Measurements from ENCODE around the gene TOMM5.
"Not testable (repeated sequence)": the region's sequence is repeated elsewhere in the genome, so short reads cannot be mapped to it uniquely, and the experiment has no call there.

Gene TOMM5

DNA sequence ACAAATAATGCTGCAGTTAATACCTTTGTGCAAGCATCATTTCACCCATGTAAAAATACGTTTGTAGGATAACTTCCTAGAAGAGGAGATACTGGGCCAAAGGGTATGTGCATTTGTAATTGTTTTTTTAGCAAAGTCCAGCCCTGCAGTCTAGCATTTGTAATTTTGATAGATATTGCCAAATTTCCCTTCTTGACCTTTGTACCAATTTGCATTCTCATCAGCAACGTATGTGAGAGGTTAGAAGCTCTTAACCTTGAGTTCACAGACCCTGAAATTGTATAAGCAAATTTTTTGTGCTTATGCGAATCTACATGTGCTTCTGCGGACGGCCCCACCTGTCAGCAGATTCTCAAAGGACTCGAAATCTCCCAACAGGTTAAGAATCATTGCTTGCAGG lies 18.6 kb upstream of the TOMM5 start:
- DNase-seq, result no peak

DNA sequence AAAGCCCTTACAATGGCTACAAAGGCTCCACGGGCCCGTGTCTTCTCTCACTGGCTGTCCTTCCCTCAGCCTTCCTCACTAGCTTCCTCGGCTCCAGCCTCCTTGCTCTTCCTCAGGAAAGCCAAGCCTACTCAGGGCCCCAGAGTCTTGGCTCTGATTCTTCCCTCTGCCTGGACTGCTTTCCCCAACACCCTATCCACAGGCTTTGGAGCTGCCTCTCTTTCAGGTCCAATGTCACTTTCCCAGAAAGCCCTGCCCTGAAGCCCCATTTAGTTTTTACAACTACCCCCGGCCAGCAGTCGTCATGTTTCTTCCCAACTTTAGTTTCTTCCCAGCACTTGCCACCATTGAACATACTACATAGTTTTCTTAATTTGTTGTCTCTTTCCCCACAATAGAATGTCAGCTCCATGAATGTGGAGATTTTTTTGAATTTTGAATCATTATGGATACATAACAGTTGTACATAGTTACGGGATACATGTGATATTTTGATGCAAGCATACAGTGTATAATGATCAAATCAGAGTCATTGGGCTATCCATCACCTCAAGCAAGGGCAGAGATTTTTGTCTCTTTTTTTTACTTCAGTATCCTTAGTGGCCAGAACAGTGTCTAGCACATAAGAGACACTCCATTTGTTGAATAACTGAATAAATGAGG lies 17.5 kb upstream of the TOMM5 start:
- DNase-seq, result no peak

DNA sequence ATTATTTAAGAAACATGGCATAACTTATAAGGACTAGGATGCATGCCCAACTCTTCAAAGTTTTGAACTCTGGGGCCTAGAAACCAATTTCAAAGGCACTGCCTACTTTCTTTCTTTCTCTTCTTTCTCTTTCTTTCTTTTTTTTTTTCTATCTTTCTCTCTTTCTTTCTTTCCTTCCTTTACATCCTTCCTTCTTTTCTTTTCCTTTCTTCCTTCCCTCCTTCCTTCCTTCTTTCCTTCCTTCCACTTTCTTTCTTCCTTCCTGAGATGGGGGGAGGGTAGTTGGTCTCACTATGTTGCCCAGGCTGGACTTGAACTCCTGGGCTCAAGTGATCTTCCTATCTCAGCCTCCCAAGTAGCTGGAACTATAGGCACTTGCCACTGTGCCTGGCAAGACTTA lies 15.9 kb upstream of the TOMM5 start:
- no peak for DNase-seq

DNA sequence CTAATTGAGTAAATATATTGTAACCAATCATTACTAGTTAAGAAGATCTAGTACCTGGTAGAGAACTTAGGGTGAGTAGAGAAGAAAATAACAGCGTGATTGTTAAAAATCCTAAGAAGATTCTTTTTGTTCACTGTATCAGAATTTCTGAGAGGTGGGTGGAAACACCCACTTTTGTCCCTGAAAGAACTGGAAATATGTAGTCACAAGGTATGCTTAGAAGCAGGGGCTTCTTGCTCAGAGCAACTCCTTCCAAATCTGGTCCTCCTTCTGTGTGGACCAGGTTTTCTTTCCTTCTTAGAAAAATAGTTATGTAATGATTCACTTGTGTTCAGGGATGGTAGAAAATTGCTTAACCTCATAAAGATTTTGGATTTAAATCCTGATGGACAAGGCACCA lies 11.9 kb upstream of the TOMM5 start:
- DNase-seq, result no peak

DNA sequence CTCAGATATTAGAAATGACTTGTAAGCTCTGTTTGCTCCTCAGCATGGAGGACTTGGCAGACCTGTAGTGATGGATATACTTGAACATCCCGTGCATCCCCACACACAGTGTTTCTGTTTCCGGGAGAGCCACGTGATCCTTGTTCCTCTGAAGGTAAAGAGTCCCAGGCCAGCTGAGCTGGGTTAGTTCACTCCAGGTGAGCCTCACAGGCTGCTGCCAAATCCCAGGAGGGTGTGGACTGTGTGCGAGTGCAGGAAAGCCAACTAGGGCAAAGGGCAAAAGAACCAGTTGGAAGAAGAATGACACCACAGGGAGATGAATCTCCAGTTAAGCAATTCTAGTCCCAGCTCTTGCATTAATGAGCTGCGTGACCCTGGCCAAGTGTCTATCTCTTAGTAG lies 10.4 kb upstream of the TOMM5 start:
- DNase-seq, result no peak

DNA sequence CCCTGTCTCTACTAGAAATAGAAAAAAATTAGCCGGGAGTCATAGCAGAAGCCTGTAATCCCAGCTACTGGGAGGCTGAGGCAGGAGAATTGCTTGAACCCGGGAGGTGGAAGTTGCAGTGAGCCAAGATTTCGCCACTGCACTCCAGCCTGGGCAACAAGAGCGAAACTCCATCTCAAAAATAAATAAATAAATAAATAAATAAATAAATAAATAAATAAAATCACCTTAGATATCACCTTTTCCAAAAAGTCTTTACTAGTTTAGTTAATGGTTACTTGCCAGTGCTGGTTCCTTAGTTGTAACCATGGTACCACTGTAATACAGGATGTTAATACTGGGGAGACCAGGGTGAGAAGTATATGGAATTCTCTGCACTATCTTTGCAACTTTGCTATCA lies 9.7 kb upstream of the TOMM5 start:
- DNase-seq, result not testable (repeated sequence)

DNA sequence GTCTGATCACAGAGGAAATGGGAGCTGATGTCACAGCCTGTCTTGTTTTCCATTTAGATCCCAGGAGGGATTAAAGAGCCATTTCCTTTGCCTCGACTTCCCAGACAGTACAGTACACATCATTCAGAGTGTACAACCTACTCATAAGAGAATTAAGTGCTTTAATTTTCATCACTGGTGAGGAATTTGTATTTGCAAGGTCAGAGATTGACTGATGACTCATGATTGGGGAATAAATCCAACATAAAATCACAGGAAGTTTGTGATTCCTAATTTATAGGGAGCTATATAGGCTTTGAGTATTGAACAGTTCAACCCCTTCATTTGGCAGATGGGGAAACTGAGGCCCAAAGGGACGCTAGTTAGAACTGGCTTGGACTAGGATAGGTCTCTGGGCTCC lies 4.1 kb upstream of the TOMM5 start:
- DNase-seq, result no peak

DNA sequence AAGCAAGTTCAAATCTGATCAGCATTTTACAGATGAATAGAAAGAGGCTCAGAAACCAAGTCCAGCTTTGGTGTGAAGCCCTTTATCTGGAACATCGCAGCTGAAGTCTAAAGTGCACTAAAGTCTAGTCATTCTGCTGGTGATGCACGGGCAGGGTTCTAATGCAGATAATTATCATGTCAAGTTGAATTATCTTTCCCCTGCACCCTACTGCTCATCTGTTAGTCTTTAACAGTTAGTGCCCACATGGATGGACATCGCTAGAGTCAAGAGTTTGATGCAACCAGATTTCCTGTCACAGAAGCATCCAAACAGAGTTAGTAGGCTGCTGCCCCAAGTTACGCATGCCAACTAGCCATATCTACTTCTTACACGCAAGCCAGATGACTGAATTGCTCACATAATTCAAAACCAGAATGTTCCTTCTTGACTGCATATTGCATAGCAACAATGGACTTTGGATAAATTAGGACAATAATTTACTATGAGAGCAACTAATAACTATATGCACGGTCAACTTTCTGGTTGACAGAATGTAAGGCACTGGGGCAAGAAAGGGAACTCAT lies 1.6 kb upstream of the TOMM5 start:
- DNase-seq, result no peak

DNA sequence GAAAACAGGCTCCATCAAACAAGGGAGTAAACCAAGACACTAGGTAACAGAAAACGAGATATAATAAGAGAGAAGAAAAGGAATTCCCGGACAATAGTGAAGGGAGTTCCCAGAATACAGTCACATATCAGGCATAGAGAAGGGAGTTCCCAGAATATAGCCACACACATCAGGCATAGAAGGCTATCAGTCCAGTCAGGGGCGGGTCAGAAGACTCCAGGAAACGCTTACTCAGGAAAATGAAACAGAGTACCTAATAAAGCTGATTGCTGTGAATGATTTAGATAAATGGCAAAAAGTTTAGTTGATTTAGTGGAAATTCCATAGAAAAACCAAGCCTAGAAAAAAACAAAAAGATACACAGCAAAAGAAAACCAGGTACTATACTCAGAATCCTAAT lies 4.9 kb downstream of the TOMM5 start:
- DNase-seq, result no peak

DNA sequence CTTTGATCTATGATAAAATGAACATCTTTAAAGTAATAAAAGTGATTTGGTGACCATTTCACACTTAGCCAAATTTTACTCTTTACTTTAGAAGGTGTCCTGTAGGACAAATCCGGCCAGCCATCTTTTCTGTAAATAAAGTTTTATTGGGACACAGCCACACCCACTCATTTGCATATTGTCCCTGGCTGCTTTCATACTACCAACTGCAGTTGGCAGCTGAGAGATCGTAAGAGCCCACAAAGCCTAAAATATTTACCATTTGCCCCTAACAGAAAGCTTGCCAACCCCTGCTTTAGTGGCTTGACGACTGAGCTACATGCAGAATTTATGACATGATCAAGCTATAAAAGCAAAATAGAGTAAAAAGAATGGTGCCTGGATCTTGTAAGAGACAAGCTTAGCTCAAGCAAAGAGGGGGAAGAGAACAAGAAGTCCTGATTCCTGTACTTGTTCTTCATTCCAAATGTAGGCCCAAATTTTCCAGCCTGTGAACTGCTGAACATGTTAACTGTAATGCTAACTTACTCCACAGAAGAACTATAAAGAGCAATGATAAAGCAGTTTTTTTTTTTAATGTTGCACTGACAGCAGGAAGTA lies 8.8 kb downstream of the TOMM5 start:
- no peak for DNase-seq

DNA sequence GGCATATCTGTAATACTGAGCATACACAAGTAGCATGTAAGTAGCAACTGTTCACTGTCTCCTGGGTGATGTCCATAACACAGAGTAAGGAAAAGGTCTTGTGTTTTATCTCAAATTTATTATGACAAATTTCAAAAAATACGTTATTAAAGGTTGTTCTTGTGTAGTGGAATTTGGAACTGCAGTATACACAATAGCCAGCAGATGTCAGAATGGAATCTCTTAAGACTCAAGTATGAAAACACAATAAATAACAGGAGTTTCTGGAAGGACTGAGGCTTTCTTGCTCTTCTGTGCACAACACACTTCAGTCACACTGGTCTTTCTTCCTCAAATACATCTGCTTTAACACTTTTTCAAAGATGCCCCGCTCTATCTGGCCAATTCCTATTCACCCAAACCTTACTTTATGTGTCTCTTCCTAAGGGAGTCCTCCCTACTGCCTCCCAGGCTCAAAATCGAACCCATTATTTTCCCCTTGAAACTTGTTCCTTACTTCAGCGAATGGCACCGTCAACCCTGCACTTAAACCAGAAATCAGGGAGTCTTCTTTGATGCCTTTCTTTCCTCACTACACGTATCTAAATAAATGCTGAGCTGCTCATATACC lies 9.7 kb downstream of the TOMM5 start:
- DNase-seq, result no peak

DNA sequence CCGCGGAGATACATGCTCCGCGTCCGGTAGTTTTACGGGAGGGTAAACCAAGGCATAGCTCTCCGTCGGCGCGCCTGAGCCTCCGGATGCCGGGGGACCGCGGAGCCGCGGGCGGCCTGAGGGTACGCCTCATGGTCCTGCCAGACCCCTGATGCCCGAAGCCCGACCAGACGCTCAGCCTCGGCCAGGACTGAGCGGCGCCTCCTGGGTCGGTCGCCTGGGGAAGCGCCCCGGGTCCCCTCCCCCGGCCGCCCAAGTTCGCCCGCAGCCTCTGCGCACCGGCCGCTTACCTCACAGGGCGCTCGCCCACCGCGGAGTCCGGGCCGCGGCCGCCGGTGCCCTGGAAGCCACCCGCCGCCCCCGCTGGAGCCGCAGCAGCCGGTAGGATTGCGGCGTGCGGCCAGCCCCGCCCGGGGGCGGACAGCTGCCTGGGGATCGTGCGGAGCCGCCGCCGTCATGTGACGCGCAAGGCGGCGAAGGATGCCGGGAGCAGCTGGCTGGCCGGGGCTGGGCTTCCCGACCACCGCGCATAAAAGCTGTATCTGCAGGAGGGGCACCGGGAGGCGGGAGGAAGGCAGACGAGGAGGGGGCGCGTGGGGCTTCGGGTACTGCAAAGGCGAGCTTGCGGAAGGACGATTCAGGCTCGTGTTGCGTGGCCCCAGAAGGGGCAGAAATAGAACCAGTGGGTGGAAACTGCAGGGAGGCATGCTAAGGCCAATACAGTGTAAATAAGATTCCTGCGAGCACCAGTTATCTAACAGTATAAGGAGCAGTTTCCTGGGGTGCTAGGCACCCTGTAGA lies 16.3 kb downstream of the TOMM5 start, which contains the start of gene FBXO10:
Gene FBXO10, minus strand, starts transcription at position 460 of the 801 bp plus-strand sequence. CDS start 34,612 bp downstream, outside the sequence.
- peak; percentile 30 for DNase-seq

DNA sequence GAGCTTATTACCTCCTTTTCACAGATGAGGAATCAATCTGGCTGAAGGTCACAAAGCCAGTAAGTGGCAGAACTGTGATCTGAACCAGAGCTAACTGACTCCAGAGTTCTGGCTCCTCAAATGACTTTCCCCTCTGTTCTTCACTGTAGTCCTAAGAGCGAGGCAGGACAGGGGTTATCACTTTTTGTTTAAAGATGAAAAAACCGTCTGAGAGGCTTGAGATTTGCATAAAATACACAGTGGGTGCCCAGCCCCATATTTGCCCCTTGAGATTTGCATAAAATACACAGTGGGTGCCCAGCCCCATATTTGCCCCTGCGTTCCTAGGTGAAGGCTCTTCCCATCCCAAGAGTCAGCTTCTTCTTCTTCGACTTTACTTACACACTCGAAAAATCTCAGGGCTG lies 16.9 kb downstream of the TOMM5 start:
- DNase-seq, result no peak

DNA sequence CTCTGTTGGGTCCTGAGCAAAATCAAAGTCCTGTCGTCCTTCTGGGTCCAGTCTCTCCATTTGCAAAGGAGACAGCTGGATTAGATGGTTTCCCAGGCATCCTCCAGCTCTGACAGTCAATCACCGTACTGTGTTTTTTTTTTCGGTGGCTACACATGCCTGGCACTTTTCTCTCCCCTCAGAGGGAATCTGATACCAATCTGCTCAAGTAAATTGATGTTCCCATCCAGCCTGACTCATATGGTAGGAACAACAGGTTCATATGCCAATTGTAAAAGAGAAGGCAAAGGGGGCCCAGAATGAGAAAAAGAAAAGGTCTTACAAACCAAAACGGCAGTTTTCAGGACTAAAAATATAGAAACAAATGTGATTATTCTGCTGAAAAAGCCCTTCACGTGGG lies 17.4 kb downstream of the TOMM5 start:
- DNase-seq, result no peak

DNA sequence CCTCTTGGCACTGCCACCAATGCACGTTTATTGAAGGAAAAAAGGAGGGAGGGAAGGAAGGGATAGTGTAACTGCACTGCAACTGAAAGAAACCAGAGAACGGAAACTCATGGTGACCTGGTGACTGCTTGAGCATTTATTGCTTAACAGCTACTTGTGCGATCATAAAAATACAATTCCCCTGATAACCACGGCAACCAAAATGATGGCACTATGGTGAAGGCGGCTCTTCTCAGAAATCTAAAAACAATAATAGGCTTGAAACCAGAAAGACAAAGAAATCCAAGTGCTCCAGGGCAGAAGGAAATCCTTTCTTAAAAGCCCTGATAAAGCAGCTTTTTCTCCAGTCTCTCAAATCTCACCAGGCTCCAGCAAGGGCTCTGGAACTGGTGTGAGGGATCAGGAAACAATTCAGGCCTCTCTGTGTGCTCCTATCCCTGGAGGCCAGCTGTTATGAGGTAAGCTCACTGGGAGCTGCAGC lies 18.1 kb downstream of the TOMM5 start:
- DNase-seq, result no peak

DNA sequence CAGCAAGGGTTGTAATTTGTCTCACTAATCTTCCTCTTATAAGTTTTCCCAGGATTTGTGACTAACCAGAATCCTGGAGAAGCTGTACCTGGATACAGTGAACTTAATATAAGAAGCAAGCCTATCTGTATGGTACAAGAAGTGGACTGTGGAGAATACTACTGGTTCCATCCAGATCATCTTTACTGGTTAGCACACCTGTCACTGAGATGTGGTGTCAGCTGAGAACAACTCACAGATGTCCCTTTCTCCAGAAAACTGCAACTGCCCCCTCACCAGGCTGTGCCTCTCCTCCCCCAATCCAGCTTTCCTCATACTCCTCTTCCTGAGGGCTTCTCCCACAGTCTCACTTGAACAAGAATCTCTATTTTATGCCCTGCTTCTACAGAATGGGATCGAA lies 21.1 kb downstream of the TOMM5 start:
- DNase-seq, result no peak

DNA sequence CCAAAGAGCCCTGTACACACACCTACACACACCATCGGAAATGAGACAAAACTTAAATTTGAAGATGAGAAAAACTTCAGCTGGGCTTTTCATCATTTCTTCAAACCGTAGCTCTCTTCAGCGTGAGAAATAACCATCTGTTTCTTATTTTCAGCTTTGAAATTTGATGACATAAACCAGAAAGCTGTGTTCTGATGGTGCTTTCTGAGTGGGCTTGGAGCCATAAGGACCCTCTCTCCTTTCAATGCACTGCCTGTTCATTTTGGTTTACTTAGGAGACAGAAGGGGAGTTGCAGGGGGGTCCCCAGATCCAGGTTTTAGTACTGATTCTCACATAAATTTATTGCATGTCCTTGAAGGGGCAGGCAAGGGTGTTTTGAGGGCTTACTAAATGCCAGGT lies 25.7 kb downstream of the TOMM5 start:
- no peak for DNase-seq

DNA sequence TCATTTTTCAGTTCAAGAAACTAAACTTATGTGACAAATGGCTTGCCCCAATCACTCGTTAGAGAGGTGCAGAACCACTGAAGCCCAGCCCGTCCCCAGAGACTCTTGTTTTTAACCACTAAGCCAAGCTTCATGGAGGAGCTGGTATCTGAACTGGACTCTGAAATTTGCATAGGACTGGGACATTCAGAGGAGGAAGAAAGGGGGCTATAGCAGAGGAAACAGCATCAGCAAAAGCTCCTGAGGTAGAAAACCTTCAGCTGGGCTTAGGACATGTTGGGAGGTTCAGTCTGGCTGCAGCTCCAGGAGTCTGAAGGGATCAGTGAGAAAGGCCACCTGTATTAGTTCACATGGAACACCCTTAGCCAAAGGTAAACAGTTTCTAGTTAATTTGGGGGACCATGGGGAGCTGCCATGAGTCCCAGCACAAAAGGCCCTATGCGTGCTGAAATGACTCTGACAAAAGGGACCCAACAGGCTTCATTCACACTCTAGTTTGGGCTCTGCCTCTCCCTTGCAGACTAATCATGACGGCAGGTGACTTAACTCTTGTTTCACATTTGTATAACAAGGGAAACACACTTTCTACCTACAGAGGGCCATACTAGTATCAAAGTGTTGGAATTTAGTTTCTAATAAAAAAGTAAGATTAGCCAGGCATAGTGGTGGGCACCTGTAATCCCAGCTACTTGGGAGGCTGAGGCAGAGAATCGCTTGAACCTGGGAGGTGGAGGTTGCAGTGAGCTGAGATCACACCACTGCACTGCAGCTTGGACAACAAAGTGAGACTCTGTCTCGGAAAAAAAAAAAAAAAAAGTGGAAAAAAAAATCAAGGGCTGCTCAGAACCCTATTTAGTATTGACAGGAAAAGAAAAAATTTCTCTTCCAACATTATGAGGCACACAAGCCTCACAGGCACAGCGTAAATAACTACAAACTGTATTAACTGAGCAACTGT lies 26.5 kb downstream of the TOMM5 start:
- DNase-seq, result peak; percentile 21

DNA sequence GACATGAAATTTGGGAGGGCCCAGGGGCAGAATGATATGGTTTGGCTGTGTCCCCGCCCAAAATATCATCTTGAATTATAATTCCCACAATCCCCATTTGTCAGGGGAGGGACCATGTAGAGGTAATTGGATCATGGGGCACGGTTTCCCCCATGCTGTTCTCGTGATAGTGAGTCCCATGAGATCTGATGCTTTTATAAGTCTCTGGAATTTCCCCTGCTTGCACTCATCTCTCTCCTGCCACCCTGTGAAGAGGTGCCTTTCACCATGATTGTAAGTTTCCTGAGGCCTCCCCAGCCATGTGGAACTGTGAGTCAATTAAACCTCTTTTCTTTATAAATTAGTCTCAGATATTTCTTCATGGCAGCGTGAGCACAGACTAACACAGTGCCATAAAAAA lies 27.5 kb downstream of the TOMM5 start:
- DNase-seq, result no peak

DNA sequence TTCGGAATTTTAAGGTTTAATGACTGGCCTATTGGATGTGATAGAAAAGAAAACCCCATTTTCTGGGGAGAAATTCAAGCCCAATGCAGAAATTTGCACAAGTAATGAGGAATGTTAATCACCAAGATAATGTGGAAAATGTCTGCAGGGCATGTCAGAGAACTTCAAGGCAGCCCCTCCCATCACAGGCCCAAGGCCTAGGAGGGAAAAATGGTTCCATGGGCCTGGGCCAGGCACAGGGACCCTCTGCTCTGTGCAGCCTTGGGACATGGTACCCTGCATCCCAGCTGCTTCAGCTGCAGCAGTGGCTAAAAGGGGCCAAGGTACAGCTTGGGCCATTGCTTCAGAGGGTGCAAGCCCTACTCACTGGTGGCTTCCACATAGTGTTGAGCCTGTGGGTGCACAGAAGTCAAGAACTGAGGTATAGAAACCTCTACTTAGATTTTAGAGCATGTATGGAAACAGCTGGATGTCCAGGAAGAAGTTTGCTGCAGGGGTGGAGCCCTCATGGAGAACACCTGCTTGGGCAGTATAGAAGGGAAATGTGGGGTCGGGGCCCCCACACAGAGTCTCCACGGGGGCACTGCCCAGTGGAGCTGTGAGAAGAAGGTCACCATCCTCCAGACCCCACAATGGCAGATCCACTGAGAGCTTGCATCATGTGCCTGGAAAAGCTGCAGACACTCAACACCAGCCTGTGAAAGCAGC lies 28.4 kb downstream of the TOMM5 start:
- no peak for DNase-seq

DNA sequence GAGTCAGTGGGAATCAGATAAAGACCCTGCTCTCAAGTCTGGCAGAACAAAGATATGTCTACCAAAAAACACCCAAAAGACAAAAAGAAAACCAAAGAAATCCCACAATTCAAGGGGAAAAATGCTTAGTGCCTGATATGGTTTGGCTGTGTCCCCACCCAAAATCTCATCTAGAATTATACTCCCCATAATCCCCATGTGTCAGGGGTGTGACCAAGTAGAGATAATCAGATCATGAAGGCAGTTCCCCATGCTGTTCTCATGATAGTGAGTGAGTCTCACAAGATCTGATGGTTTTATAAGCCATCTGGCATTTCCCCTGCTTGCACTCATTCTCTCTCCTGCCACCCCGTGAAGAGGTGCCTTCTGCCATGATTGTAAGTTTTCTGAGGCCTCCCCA lies 29.6 kb downstream of the TOMM5 start:
- no peak for DNase-seq
